Measurements from ENCODE around the gene IQGAP1.

The IQGAP1 gene

GRCh38 chr15:90432253-90432652, 44.2 kb downstream of the IQGAP1 start:
- H3K4me2 ChIP-seq (ENCODE audit: low read length) = no peak overlapping the region
- no peak overlapping the region for H3K9ac ChIP-seq
- no peaks in the 10 kb centered on the region for H3K4me1 ChIP-seq
- no peaks in the 10 kb centered on the region for H3K36me3 ChIP-seq (ENCODE audit: control insufficient read depth, insufficient read depth, low read length)
- H3K79me2 ChIP-seq = peaks cover 2% of the 10 kb centered on the region
- H2AFZ ChIP-seq = no peak overlapping the region
- TF ChIP-seq CTCF (IDR thresholded peaks at IDR 0.05) = no peak
- no peak overlapping the region for H3K27ac ChIP-seq
- H3K27me3 ChIP-seq (ENCODE audit: control insufficient read depth, insufficient read depth, low read length) = no peaks in the 10 kb centered on the region
- no peak overlapping the region for H3K4me3 ChIP-seq (ENCODE audit: low read depth, low read length)
- H3K9me3 ChIP-seq (ENCODE audit: control insufficient read depth, low read length) = no peaks in the 10 kb centered on the region

GRCh38 chr15:90435652-90436337, 47.8 kb downstream of the IQGAP1 start:
- no peak for TF ChIP-seq CTCF (IDR thresholded peaks at IDR 0.05)
- H3K36me3 ChIP-seq (ENCODE audit: control insufficient read depth, insufficient read depth, low read length) = no peaks in the 10 kb centered on the region
- H3K4me1 ChIP-seq = no peaks in the 10 kb centered on the region
- no peak overlapping the region for H3K9ac ChIP-seq
- no peak overlapping the region for H3K4me3 ChIP-seq (ENCODE audit: low read depth, low read length)
- H3K4me2 ChIP-seq (ENCODE audit: low read length) = peak overlapping the region; percentile 53
- peak overlapping the region; percentile 77 for H3K27ac ChIP-seq
- peak overlapping the region; percentile 20 for H2AFZ ChIP-seq
- H3K79me2 ChIP-seq = peaks cover 2% of the 10 kb centered on the region
- no peaks in the 10 kb centered on the region for H3K27me3 ChIP-seq (ENCODE audit: control insufficient read depth, insufficient read depth, low read length)
- H3K9me3 ChIP-seq (ENCODE audit: control insufficient read depth, low read length) = no peaks in the 10 kb centered on the region

GRCh38 chr15:90436952-90437351, 48.9 kb downstream of the IQGAP1 start:
- H3K4me1 ChIP-seq = no peaks in the 10 kb centered on the region
- H3K27ac ChIP-seq = no peak overlapping the region
- no peaks in the 10 kb centered on the region for H3K36me3 ChIP-seq (ENCODE audit: control insufficient read depth, insufficient read depth, low read length)
- H3K9me3 ChIP-seq (ENCODE audit: control insufficient read depth, low read length) = no peaks in the 10 kb centered on the region
- H2AFZ ChIP-seq = no peak overlapping the region
- no peak overlapping the region for H3K4me3 ChIP-seq (ENCODE audit: low read depth, low read length)
- no peaks in the 10 kb centered on the region for H3K27me3 ChIP-seq (ENCODE audit: control insufficient read depth, insufficient read depth, low read length)
- H3K79me2 ChIP-seq = peaks cover 2% of the 10 kb centered on the region
- no peak overlapping the region for H3K4me2 ChIP-seq (ENCODE audit: low read length)
- H3K9ac ChIP-seq = no peak overlapping the region
- TF ChIP-seq CTCF (IDR thresholded peaks at IDR 0.05) = no peak

DNA sequence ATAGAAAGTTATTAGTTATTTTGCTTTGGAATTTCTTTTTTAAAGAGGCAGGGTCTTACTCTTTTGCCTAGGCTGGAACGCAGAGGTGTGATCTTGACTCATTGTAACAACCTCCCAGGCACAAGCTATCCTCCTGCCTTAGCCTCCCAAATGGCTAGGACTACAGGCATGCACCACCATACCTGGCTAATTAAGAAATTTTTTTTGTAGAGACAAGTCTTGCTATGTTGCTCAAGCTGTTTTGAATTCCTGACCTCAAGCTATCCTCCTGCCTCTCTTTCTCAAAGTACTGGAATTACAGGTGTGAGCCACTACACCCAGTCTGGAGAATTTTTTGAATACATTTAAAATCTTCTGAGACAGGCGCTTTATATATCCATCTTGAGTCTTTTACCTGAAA, 49.5 kb downstream of the IQGAP1 start:
- Histone ChIP-seq H3K4me1 (no peaks in the 10 kb centered on the region), H3K9ac (no peak overlapping the region), H3K9me3 (ENCODE audit: control insufficient read depth, low read length) (no peaks in the 10 kb centered on the region), H2AFZ (no peak overlapping the region), H3K27ac (no peak overlapping the region), H3K4me3 (ENCODE audit: low read depth, low read length) (no peak overlapping the region), H3K4me2 (ENCODE audit: low read length) (no peak overlapping the region), H3K79me2 (no peaks in the 10 kb centered on the region), H3K36me3 (ENCODE audit: control insufficient read depth, insufficient read depth, low read length) (no peaks in the 10 kb centered on the region), H3K27me3 (ENCODE audit: control insufficient read depth, insufficient read depth, low read length) (no peaks in the 10 kb centered on the region)
- TF ChIP-seq CTCF (IDR thresholded peaks at IDR 0.05) = no peak

DNA sequence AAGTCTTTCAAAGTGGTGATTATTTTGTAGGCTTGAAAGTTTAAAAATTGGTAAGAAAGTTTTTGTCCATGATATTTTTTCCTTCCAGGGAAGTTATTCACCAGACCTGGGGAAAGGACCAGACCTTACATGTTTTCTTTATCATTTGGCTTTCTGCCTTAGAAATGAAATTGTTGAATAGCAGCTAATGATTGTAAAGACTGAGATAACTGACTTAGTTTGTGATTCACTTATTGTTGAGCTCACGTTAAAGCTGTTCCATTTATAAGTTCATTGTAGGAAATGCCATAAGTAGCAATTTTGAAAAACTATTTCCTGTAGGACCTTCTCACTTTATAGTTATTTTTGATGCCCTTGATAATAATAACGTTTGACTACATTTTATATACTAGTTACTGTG, 51.9 kb downstream of the IQGAP1 start:
- Histone ChIP-seq H3K4me2 (ENCODE audit: low read length) (no peak overlapping the region), H3K4me1 (no peaks in the 10 kb centered on the region), H3K36me3 (ENCODE audit: control insufficient read depth, insufficient read depth, low read length) (no peaks in the 10 kb centered on the region), H3K9me3 (ENCODE audit: control insufficient read depth, low read length) (no peaks in the 10 kb centered on the region), H3K4me3 (ENCODE audit: low read depth, low read length) (no peak overlapping the region), H3K27ac (no peak overlapping the region), H2AFZ (no peak overlapping the region), H3K27me3 (ENCODE audit: control insufficient read depth, insufficient read depth, low read length) (no peaks in the 10 kb centered on the region), H3K9ac (no peak overlapping the region), H3K79me2 (no peaks in the 10 kb centered on the region)
- no peak for TF ChIP-seq CTCF (IDR thresholded peaks at IDR 0.05)

Measured in parathyroid adenoma (tissue), 2 donors.